Putamen (tissue), 1 donor: ENCODE measurements around the gene GPR75.

ENCODE experiments used
- DNase-seq: peaks from one replicate; pipeline ENCODE4 v3.0.0-alpha.2; 2016; ENCODE audit warnings: low spot score

The GPR75 gene

GRCh38 chr2:53859206-53860181 lies at the start of gene GPR75:
Gene GPR75 (minus strand): TSS chr2:53859967. CDS start chr2:53854756, 5,211 bp downstream.
- peak; percentile 57 for DNase-seq

GRCh38 chr2:53907582-53907981 lies 47.8 kb upstream of the GPR75 start:
- no peak for DNase-seq

DNA sequence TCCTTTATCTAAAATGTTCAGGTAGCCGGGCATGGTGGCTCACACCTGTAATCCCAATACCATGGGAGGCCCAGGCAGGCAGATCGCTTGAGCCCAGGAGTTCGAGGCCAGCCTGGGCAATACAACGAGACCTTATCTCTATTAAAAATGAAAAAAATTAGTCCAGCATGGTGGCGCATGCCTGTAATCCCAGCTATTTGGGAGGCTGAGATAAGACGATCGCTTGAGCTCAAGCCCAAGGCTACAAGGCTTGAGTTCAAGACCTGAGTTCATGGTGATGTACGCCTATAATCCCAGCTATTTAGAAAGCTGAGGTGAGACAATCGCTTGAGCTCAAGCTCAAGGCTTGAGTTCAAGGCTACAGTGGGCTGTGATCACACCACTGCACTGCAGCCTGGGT lies 45.6 kb upstream of the GPR75 start:
- DNase-seq: no peak

DNA sequence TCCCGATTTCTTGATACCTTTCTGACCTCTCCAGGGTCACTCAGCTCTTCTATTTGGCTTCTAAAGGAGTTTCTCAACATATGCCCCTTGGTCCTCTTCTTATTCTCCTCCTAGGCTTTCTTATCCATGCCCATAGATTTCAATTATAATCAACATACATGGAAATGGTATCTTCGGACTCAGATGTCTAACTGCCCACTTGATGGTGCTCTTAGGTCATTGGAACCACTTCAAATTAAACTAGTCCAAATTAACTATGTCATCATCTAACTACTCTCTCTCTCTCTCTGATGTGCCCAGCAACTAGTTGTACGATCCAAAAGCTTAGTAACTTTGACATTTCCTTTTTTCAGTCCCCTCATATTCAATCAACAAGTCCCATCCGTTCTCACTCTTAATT lies 43.2 kb upstream of the GPR75 start:
- no peak for DNase-seq

GRCh38 chr2:53901192-53901591 lies 41.4 kb upstream of the GPR75 start:
- DNase-seq: no peak

GRCh38 chr2:53896864-53897263 lies 37.1 kb upstream of the GPR75 start:
- DNase-seq: no peak

GRCh38 chr2:53886406-53887280 lies 26.9 kb upstream of the GPR75 start:
- DNase-seq: no peak

DNA sequence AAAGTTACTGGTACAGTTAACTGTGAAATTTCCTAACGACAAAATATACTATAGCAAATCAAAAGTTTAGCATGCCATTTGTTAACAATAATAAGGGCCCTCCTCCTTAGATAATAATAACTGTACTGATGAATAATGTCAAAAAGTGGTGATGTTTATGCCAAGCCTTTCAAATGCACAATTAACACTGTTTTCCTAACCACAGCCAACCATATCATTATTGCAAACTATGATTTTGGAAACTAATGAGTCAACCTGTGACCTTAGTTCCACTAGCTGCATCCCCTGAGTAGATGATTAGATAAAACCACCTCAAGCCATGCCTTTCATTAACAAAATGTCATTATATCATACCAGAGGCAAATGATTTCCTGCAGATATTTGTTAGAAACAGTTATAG lies 25.1 kb upstream of the GPR75 start:
- no peak for DNase-seq

DNA sequence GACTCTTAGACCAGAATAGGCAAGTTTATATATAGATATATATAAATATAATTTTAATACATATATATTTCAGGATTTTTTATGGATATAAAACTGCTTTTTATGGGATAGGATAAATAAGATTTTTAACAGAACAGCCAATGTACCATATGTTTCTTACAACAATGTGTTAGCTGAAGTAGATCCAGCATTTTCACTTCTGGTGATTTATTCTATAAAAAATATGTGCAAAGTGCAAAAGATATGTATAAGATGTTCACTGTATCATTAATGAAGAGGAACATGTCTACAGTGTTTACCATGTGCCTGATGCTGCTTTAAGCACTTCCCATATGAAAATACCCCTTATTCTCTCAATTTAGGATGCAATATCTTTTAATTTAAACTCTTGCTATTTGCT lies 22.2 kb upstream of the GPR75 start:
- DNase-seq: no peak

DNA sequence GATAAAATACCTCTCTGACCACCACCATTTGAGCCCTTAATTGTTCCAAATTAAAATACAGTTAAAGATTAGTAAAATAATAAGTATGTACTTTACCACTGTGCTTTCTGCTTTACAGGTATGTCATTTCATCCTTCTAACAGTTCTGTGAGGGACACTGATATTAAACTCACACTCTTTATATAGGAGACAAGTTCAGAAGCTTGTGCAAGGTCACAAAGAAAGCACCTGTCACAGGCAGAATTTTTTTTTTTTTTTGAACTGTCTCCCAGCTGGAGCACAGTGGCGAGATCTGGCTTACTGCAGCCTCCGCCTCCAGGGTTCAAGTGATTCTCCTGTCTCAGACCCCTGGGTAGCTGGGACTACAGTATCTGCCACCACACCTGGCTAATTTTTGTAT lies 21.6 kb upstream of the GPR75 start:
- DNase-seq: no peak

GRCh38 chr2:53880756-53881155 lies 21.0 kb upstream of the GPR75 start:
- DNase-seq: no peak

- DNase-seq: no peak
Observed at GRCh38 chr2:53877556-53877955, 17.8 kb upstream of the GPR75 start.

DNA sequence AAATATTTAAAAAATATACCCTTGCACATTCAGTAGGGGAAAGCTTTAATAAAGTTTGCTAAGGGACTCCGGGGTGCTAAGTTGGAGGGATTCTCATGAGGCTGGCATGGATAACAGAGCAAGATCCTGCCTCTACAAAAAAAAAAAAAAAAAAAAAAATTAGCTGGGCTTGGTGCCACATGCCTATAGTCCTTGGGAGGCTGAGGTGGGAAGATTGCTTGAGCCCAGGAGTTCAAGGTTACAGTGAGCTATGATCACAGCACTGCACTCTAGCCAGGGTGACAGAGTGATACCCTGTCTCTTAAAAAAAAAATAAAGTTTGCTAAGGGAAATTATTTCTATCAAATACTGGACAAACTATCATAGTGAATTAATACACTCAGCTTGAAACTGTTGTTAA lies 17.3 kb upstream of the GPR75 start:
- no peak for DNase-seq

DNA sequence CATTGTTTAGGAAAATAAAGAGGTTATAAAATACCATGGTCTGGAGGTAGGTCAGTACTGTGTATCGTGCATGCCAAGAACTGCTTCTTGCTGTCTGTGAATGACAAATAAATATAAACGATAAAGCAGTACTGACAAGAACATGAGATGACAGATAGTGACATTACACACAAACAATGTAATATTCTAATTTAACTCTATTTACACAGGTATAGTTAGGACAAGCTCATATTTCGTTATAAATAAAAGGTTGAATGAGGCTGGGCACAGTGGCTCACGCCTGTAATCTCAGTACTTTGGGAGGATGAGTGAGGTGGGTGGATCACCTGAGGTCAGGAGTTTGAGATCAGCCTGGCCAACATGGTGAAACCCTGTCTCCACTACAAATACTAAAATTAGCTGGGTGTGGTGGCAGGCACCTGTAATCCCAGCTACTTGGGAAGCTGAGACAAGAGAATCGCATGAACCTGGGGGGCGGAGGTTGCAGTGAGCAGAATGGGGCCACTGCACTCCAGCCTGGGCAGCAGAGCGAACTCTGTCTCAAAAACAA lies 14.7 kb upstream of the GPR75 start:
- DNase-seq: no peak

- DNase-seq: no peak
Observed at GRCh38 chr2:53867773-53868172, 8.0 kb upstream of the GPR75 start.

DNA sequence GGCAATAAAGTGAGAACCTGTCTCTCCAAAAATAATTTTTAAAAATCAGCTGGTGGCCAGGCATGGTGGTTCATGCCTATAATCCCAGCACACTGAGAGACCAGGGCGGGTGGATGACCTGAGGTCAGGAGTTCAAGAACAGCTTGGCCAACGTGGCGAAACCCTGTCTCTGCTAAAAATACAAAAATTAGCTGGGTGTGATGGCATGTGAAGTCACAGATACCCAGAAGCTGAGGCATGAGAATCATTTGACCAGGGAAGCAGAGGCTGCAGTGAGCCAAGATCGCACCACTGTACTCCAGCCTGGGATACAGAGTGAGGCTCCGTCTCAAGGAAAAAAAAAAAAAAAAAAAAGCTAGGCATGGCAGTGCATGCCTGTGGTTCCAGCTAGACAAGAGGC lies 7.4 kb upstream of the GPR75 start:
- DNase-seq: no peak

GRCh38 chr2:53865962-53866361 lies 6.2 kb upstream of the GPR75 start:
- DNase-seq: no peak

GRCh38 chr2:53865264-53865663 lies 5.5 kb upstream of the GPR75 start:
- DNase-seq: no peak

DNA sequence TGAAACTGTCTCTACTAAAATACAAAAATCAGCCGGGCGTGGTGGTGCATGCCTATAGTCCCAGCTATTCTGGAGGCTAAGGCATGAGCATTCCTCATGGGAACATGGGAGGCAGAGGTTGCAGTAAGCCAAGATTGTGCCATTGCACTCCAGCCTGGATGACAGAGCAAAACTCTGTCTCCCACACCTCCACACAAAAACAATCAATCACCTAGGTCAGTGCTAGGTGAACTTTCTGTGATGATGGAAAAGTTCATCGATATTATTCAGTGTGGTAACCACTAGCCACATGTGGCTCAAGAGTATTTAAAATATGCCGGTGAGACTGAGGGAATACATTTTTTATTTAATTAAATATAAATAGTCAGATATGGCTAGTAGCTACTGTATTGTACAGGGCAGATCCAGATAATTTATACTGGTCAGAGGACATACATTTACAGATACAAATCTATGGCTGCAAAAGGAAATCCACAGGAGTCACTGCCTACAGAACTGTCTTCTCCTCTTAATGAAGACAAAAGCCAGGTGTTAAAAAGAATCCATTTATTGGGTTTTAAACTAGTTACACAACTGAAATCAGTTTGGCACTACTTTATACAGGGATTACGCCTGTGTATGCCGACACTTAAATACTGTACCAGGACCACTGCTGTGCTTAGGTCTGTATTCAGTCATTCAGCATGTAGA lies 3.9 kb upstream of the GPR75 start:
- no peak for DNase-seq

- no peak for DNase-seq
Observed at GRCh38 chr2:53861824-53862223, 2.1 kb upstream of the GPR75 start.

DNA sequence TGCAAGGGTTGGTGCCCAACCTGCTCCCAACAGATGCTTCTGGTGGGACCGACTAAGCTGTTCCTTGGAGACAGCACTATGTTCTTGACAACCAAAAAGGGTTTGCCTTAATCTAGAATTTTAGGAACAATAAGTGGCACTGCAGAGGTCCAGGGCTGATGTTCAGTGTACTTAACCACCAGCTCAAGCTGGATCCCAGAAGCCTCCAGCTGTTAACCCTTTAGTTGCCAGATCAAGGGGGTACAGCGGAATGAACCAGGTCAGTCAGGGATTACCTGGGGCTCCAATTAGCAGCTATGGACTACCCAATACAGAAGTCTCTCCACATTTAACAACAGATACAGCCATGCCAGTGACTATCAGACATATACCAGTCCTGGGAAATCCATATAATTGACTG lies 3.5 kb downstream of the GPR75 start:
- no peak for DNase-seq

DNA sequence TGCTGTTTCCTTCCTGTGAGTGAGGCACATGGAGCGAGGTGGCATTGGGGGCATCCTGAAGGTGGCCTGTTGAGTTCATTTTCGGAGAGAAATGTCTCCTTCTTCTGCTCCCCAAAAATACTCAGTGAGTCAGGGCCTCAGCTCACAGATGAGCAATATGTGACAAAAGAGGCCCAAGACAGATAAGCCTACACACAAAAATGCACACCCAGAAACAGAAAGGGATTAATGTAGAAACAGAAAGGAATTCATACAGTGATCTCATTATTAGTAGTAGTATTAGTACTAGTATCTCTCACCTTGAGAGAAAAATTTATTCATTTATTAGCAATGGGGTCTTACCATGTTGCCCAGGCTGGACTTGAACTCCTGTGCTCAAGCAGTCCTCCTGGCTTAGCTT lies 5.1 kb downstream of the GPR75 start:
- no peak for DNase-seq
